ENCODE data around the gene ARHGAP30.

The ARHGAP30 gene

GRCh38 chr1:161054232-161054631 is 15.5 kb downstream of the ARHGAP30 start:
- TF ChIP-seq CTCF (conservative IDR thresholded peaks at IDR 0.05; ENCODE audit: low read length): no peak
- no peak for TF ChIP-seq EZH2phosphoT487 (IDR thresholded peaks at IDR 0.05; ENCODE audit: borderline replicate concordance)
- Histone ChIP-seq H3K9me2 (replicated peaks; ENCODE audit: low read depth, low read length) (no peaks in the 10 kb centered on the region), H3K27me3 (ENCODE audit: insufficient read depth, low read length, poor library complexity, severe bottlenecking) (no peaks in the 10 kb centered on the region), H3K9me3 (ENCODE audit: insufficient read depth, low read depth, low read length) (no peaks in the 10 kb centered on the region), H2AFZ (ENCODE audit: low read length) (no peak overlapping the region), H3K4me1 (ENCODE audit: insufficient read depth, low read length, poor library complexity, severe bottlenecking) (no peaks in the 10 kb centered on the region), H3K9ac (ENCODE audit: low read depth, low read length, poor library complexity, severe bottlenecking) (no peak overlapping the region), H3K4me2 (ENCODE audit: low read depth, low read length, poor library complexity, severe bottlenecking) (no peak overlapping the region), H3K36me3 (ENCODE audit: insufficient read depth, low read length) (peaks cover 75% of the 10 kb centered on the region; the same call in 1 of the 2 replicates), H4K20me1 (ENCODE audit: insufficient read depth, low read length, poor library complexity, severe bottlenecking) (peaks cover 11% of the 10 kb centered on the region), H3F3A (ENCODE audit: low read depth) (no peaks in the 10 kb centered on the region), H3K79me2 (ENCODE audit: insufficient read depth, low read length) (peaks cover 13% of the 10 kb centered on the region; the same call in 1 of the 2 replicates), H3K4me3 (ENCODE audit: low read length, poor library complexity, severe bottlenecking) (no peak overlapping the region)

- no peak overlapping the region for H3K4me3 ChIP-seq (ENCODE audit: low read length, poor library complexity, severe bottlenecking)
- no peaks in the 10 kb centered on the region for H3K27me3 ChIP-seq (ENCODE audit: insufficient read depth, low read length, poor library complexity, severe bottlenecking)
- peaks cover 11% of the 10 kb centered on the region for H4K20me1 ChIP-seq (ENCODE audit: insufficient read depth, low read length, poor library complexity, severe bottlenecking)
- H3F3A ChIP-seq (ENCODE audit: low read depth): no peaks in the 10 kb centered on the region
- H3K4me1 ChIP-seq (ENCODE audit: insufficient read depth, low read length, poor library complexity, severe bottlenecking): no peaks in the 10 kb centered on the region
- no peak overlapping the region for H3K4me2 ChIP-seq (ENCODE audit: low read depth, low read length, poor library complexity, severe bottlenecking)
- no peak overlapping the region for H2AFZ ChIP-seq (ENCODE audit: low read length)
- peaks cover 79% of the 10 kb centered on the region; the same call in 1 of the 2 replicates for H3K36me3 ChIP-seq (ENCODE audit: insufficient read depth, low read length)
- peaks cover 12% of the 10 kb centered on the region; the same call in 1 of the 2 replicates for H3K79me2 ChIP-seq (ENCODE audit: insufficient read depth, low read length)
- no peak for TF ChIP-seq EZH2phosphoT487 (IDR thresholded peaks at IDR 0.05; ENCODE audit: borderline replicate concordance)
- H3K9me2 ChIP-seq (replicated peaks; ENCODE audit: low read depth, low read length): no peaks in the 10 kb centered on the region
- H3K9me3 ChIP-seq (ENCODE audit: insufficient read depth, low read depth, low read length): no peaks in the 10 kb centered on the region
- no peak overlapping the region for H3K9ac ChIP-seq (ENCODE audit: low read depth, low read length, poor library complexity, severe bottlenecking)
Observed at GRCh38 chr1:161052899-161053298, 16.8 kb downstream of the ARHGAP30 start.

GRCh38 chr1:161051219-161051618 is 18.5 kb downstream of the ARHGAP30 start:
- Histone ChIP-seq H3K4me3 (ENCODE audit: low read length, poor library complexity, severe bottlenecking) (no peak overlapping the region), H4K20me1 (ENCODE audit: insufficient read depth, low read length, poor library complexity, severe bottlenecking) (peaks cover 4% of the 10 kb centered on the region), H3K4me2 (ENCODE audit: low read depth, low read length, poor library complexity, severe bottlenecking) (no peak overlapping the region), H3K9me3 (ENCODE audit: insufficient read depth, low read depth, low read length) (no peaks in the 10 kb centered on the region), H3K4me1 (ENCODE audit: insufficient read depth, low read length, poor library complexity, severe bottlenecking) (peaks cover 8% of the 10 kb centered on the region), H3F3A (ENCODE audit: low read depth) (no peaks in the 10 kb centered on the region), H2AFZ (ENCODE audit: low read length) (no peak overlapping the region), H3K27me3 (ENCODE audit: insufficient read depth, low read length, poor library complexity, severe bottlenecking) (no peaks in the 10 kb centered on the region), H3K9me2 (replicated peaks; ENCODE audit: low read depth, low read length) (no peaks in the 10 kb centered on the region), H3K79me2 (ENCODE audit: insufficient read depth, low read length) (peaks cover 3% of the 10 kb centered on the region; the same call in 1 of the 2 replicates), H3K36me3 (ENCODE audit: insufficient read depth, low read length) (peaks cover 66% of the 10 kb centered on the region; the same call in 1 of the 2 replicates), H3K9ac (ENCODE audit: low read depth, low read length, poor library complexity, severe bottlenecking) (no peak overlapping the region)
- TF ChIP-seq EZH2phosphoT487 (IDR thresholded peaks at IDR 0.05; ENCODE audit: borderline replicate concordance) (no peak), CTCF (conservative IDR thresholded peaks at IDR 0.05; ENCODE audit: low read length) (no peak)

All from Loucy (cell line).